HG03575 (cell line): ENCODE results near the gene NBEA.
"Not testable (repeated sequence)": the region's sequence is repeated elsewhere in the genome, so short reads cannot be mapped to it uniquely, and the experiment has no call there.

Experiments used
- ATAC-seq: cut with Tn5 transposase; IDR thresholded peaks from one replicate; pipeline ENCODE4 v1.9.1; 2021; ENCODE audit not compliant: unreplicated experiment, insufficient number of reproducible peaks, low FRiP score; ENCODE audit errors: extremely low read depth

NBEA gene

DNA sequence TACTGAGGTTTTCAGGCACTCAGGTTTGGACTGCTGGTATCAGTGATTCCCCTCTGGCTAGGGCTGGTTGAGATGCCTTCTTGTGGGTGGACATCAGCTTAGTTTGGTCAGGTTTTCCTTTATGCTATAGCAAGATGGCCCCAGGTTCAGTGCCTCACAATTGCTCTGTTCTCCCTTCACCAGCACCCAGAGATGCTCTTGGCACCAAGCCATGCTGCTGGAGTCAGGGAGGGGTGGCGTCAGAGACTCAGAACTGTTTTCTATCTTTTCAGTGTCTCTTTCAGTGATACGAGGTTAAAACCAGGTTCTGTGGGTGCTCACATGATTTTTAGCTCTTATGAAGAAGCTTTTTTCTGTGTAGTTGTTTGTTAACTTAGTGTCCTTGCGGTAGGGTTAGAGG, 96.9 kb downstream of the NBEA start:
- no peak for ATAC-seq

DNA sequence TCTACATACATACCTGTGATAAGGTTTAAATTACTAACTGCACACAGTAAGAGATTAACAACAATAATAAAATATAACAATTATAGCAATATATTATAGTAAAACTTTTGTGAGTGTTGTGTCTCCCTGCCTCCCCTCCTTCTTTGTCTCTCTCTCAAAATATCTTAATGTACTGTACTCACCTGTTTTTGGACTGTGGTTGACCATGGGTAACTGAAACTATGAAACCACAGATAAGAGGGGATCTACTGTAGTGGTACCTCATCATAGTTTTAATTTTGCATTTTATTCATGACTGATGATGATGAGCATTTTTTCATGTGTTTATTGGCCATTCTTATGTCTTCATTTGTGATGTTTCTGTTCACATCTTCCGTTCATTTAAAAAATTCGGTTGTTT, 104.5 kb downstream of the NBEA start:
- ATAC-seq = no peak

- no peak for ATAC-seq
Measured at GRCh38 chr13:35055705-35056104, 113.6 kb downstream of the NBEA start.

DNA sequence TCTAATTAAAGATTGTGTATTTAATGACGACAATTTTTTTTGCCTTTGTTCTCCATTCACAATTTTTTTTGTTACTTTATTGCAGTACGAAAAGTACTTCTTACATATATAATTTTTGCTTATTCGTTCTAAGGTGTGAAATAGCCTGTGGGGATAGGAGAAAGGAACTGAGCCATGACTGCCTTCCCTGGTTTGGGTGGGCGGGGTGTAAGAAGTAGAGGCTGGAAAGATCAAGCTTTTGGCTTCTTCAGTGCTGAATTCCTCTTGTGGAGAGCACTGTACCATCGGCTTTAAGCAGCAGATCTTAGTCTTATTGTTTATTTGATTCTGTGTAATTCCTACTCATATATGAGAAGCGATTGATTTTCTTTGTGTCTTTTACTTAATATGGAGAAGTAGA, 115.8 kb downstream of the NBEA start:
- ATAC-seq = no peak

GRCh38 chr13:35058585-35058984, 116.5 kb downstream of the NBEA start:
- ATAC-seq = not testable (repeated sequence)

- ATAC-seq = no peak
Measured at GRCh38 chr13:35086667-35087066, 144.6 kb downstream of the NBEA start.

DNA sequence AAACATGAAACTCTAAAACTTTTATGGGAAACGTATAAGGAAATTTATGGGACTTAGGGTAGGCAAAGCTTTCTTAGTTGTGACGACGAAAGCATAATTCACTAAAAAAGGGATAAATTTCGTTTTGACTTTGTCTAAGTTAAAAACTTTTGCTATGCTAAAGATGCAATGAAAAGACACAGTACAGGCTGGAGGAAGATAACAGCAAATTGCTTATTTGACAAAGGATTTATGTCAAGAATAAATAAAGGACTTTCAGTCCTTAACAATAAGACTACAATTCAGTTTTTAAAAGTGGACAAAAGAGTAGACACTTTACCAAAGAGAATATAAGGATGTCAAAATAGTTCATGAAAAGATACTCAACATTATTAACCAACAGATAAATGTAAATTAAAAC, 150.2 kb downstream of the NBEA start:
- no peak for ATAC-seq

- ATAC-seq = no peak
Measured at GRCh38 chr13:35092751-35093150, 150.7 kb downstream of the NBEA start.

GRCh38 chr13:35093356-35093755, 151.3 kb downstream of the NBEA start:
- no peak for ATAC-seq

DNA sequence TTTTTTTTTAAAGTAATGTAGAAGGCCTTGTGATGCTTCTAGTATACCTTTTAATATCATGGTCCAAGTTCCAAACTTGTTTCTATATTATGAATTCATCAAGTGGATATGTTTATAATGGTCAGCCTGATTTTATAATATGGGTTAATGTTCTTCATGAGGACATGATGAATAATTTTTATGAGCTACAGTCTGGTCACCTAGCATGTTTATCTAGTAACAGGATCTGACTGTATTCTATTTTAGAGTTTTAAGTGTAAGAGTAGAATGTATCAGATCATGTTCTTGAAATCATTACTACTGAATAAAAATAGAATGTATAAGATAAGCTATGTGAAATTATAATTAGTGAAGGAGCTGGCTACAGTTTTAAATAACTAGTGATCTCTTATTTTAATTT, 164.7 kb downstream of the NBEA start:
- ATAC-seq = not testable (repeated sequence)

GRCh38 chr13:35107535-35107934, 165.5 kb downstream of the NBEA start:
- ATAC-seq = no peak

DNA sequence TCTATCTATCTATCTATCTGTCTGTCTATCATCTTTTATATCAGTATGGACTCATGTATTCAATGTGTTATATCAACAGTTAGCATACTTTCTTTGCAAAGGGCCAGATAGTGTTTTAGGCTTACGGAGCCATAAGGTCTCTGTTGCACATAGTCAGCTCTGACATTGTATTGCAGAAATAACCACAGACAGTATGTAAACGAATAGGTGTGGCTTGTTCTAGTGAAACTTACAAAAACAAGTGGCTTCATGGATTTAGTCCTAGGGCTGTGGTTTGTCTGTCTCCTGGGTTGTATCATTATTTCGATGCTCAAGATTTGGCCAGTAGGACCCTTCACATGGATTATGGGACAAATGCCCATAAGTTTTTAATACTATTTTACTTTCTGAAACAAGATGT, 171.5 kb downstream of the NBEA start:
- ATAC-seq = not testable (repeated sequence)

GRCh38 chr13:35127466-35127865, 185.4 kb downstream of the NBEA start:
- ATAC-seq = no peak

DNA sequence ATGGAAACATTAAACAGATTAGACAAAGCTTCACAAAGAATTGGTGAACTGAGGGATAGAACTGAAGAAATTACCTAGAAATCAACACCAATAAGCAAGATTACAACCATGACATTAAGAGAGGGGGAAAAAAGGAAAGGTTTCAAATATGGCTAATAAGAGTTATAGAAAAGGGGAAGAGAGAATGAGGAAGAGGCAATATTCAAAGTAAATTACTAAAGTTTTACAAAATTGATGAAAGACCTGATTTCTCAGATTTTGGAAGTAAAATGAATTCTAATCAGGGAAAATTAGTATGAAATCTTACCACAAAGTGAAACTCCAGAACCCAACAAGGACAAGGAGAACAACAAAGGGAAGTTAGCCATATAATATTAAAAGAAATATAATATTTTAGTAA, 187.4 kb downstream of the NBEA start:
- ATAC-seq = no peak

DNA sequence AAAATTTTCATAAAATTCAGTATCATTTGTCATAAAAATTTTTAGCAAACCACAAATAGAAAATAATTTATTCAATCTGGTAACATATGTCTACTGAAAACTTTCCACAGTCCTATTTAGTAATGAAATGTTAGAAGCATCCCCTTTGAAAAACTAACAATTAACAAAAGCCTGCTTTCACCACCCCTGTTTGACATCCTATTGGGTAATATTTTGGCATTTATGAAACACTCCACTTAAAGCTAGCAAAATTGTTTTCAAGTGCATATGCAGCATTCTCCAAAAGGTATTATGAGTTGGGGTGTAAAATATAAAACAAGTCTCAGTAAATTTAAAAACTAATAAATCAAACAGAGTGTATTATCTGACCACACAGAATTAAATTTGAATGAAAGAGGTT, 189.4 kb downstream of the NBEA start:
- ATAC-seq = no peak

DNA sequence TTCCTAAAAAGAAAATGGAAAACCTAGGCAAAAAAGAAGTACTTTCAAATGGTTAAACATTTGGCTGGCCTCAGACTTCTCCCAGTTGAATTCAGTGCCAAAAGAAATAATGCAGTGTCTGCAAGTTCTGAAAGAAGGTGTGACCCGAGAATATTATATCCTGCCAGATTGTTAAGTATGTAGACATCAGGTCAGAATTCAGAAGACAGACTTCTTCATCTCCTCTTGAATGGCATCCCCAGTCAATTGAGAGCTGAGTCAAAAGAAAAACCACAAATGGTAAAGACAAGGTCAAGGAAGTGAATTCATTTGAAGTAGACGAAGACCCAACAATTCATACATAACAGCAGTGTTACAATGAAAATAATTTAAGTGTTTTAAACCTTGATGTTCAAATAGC, 194.5 kb downstream of the NBEA start:
- no peak for ATAC-seq

DNA sequence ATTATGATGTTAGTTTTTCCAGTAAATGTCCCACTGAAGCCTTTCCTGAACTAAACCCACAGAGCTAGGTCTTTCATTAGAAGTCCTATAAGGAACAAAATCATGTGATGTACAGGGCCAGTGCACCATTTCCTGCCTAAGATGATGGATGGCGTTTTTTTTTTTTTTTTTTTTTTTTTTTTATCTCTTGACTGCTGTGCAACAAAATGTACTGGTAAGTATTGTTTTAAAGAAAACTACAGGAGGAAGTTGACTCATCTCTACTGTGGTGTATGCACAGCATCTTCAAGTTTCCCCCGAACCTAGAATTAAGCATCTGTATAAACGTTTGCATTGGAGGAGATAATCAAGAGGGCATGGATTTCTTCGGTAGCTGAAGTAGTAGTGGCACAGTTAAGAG, 197.5 kb downstream of the NBEA start:
- no peak for ATAC-seq

DNA sequence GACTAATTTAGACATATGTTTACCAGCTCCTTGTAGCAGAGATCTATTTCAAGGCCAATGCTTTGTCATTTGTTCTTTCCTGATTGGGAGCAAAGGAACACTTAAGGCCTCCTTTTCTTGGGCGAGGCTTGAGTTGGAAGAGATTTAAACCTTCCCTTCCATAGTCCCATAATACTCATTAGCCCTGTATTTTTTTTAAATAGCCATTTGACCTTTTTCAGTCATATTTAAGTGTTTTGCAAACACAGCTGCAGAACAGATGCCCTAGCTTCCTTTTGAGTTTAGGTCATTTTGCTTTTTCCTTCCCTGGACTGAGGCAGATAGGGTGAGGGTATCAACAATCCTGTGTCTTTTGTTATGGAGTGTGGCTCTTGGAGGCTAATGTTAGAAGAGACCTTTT, 198.3 kb downstream of the NBEA start:
- ATAC-seq = no peak

DNA sequence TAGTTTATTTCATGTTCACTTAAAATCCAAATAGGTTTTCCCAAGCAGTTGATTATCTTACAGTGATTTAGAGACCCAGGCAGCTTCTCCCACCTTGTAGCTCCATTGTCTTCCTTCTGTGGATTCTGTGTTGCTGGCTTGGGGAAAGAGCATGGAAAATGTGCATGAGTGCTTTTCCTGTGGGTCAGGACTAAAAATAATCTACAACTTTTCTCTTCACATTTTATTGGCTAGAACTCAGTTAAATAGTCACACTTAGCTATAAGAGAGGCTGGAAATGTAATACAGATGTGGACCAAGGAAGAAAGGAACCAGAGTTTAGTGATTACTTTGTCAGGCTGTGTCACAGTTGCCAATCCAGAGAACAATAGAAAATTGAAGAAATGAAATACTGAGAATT, 198.8 kb downstream of the NBEA start:
- no peak for ATAC-seq

DNA sequence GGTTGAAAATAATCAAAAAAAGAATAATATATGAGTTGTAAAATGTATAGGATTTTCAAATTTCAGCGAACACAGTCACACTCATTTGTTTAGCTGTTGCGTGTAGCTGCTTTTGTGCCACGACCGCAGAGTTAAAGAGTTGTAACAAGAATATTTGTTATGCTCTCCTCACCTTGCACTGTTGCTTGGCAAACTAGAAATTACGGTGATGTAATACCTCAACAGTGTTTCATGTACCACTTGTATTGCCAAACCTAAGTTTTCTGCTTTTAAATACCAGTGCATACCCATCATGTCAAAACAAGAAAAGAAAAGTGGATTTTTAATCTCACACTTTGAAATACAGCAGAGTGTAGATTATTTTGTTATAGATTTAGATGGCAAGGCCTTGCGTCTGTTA, 201.1 kb downstream of the NBEA start:
- no peak for ATAC-seq

DNA sequence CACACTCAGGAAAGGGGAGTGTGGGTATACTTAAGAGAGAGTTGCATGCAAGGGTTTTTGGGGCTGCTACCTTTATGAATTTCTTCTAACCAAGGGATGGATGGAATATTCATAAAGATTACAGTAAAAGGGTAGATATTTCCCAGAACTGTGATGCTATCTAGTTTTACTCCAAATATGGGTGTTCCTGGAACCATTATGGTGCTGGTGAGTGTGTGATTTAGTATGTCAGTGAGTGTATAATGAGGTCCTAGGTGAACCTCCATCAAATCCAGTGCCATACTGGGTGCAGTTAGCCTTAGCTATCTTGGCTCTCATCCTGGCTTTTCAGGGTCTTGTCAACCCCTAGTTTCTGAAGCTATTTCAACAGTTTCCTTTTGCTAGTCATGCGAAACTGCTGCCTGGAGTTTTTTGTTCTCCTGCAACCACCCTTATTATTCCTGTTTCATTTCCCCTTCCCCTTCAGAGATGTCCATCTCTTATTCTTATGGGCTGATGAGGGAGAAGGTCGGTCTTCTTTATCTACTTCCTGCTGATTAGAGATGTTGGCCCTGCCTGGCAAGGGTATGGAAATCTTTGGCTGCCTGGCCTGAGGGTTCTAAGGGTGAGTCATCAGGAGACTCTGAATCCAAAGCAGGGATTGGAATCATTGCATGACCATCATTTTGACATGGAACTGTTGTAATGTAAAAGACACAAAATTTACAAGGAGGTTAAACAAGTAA, 202.3 kb downstream of the NBEA start:
- ATAC-seq = no peak
